Loucy (cell line): ENCODE results near the gene CAP2.
A peak's percentile ranks its signal among the peaks of the same experiment; 100 is the strongest.
"Not testable (repeated sequence)": the region's sequence is repeated elsewhere in the genome, so short reads cannot be mapped to it uniquely, and the experiment has no call there.

Experiments used
- H2AFZ ChIP-seq: fragments of 200-600 bp; sonication (generic); 2 replicates; pipeline ENCODE4 v1.6.0; 2016; ENCODE audit warnings: antibody characterized with exemption, mild to moderate bottlenecking, low read length, moderate library complexity
- H3F3A ChIP-seq: fragments of 200-600 bp; 2 replicates; pipeline ENCODE4 v1.6.0; 2016; ENCODE audit warnings: antibody characterized with exemption, low read depth, mild to moderate bottlenecking
- H3K27me3 ChIP-seq: fragments of 200-600 bp; sonication (generic); 2 replicates; pipeline ENCODE4 v1.6.1; 2014; ENCODE audit warnings: low read length, mild to moderate bottlenecking; ENCODE audit not compliant: insufficient read depth, poor library complexity, severe bottlenecking
- H3K36me3 ChIP-seq: fragments of 200-600 bp; sonication (generic); 2 replicates; pipeline ENCODE4 v1.6.1; 2016; ENCODE audit warnings: low read length; ENCODE audit not compliant: insufficient read depth
- H3K4me1 ChIP-seq: fragments of 200-600 bp; sonication (generic); 2 replicates; pipeline ENCODE4 v1.5.1; 2014; ENCODE audit warnings: low read length, mild to moderate bottlenecking; ENCODE audit not compliant: insufficient read depth, poor library complexity, severe bottlenecking
- H3K4me2 ChIP-seq: fragments of 200-600 bp; sonication (generic); 2 replicates; pipeline ENCODE4 v1.6.0; 2014; ENCODE audit warnings: antibody characterized with exemption, low read length, low read depth, mild to moderate bottlenecking; ENCODE audit not compliant: poor library complexity, severe bottlenecking
- H3K4me3 ChIP-seq: fragments of 200-600 bp; sonication (generic); 2 replicates; pipeline ENCODE4 v1.5.1; 2014; ENCODE audit warnings: low read length, mild to moderate bottlenecking, mixed read lengths; ENCODE audit not compliant: poor library complexity, severe bottlenecking
- H3K79me2 ChIP-seq: fragments of 200-600 bp; sonication (generic); 2 replicates; pipeline ENCODE4 v1.6.1; 2014; ENCODE audit warnings: low read length; ENCODE audit not compliant: insufficient read depth
- H3K9ac ChIP-seq: fragments of 200-600 bp; sonication (generic); 2 replicates; pipeline ENCODE4 v1.6.0; 2014; ENCODE audit warnings: mild to moderate bottlenecking, low read depth, low read length, moderate library complexity; ENCODE audit not compliant: poor library complexity, severe bottlenecking
- H3K9me2 ChIP-seq: fragments of 200-600 bp; sonication (generic); replicated peaks from 2 replicates; pipeline ENCODE4 v1.6.1; 2016; ENCODE audit warnings: low read depth, low read length, mixed read lengths
- H3K9me3 ChIP-seq: fragments of 200-600 bp; sonication (generic); 2 replicates; pipeline ENCODE4 v1.6.1; 2014; ENCODE audit warnings: mild to moderate bottlenecking, antibody characterized with exemption, low read length, low read depth; ENCODE audit not compliant: insufficient read depth
- H4K20me1 ChIP-seq: fragments of 200-600 bp; sonication (generic); 2 replicates; pipeline ENCODE4 v1.6.0; 2014; ENCODE audit warnings: antibody characterized with exemption, low read length, mild to moderate bottlenecking; ENCODE audit not compliant: insufficient read depth, poor library complexity, severe bottlenecking
- CTCF ChIP-seq: fragments of 200-600 bp; sonication (generic); conservative IDR thresholded peaks from 2 replicates; pipeline ENCODE4 v1.5.1; 2014; ENCODE audit warnings: mild to moderate bottlenecking, antibody characterized with exemption, low read length
- EZH2phosphoT487 ChIP-seq: fragments of 200-600 bp; IDR thresholded peaks from 2 replicates; pipeline ENCODE4 v1.6.1; 2018; ENCODE audit warnings: antibody characterized with exemption, mild to moderate bottlenecking, moderate library complexity, borderline replicate concordance

Gene CAP2

GRCh38 chr6:17427062-17427461 lies 33.7 kb downstream of the CAP2 start:
- H4K20me1 ChIP-seq, result no peaks in the 10 kb centered on the region
- H3K79me2 ChIP-seq, result no peaks in the 10 kb centered on the region
- no peaks in the 10 kb centered on the region for H3K27me3 ChIP-seq
- H3K36me3 ChIP-seq, result no peaks in the 10 kb centered on the region
- H3K4me2 ChIP-seq, result no peak overlapping the region
- no peak overlapping the region for H3K9ac ChIP-seq
- H3K4me1 ChIP-seq, result no peaks in the 10 kb centered on the region
- no peaks in the 10 kb centered on the region for H3F3A ChIP-seq
- TF ChIP-seq EZH2phosphoT487, result no peak
- no peak for TF ChIP-seq CTCF
- H2AFZ ChIP-seq, result no peak overlapping the region
- no peak overlapping the region for H3K4me3 ChIP-seq
- H3K9me3 ChIP-seq, result no peaks in the 10 kb centered on the region
- no peaks in the 10 kb centered on the region for H3K9me2 ChIP-seq

DNA sequence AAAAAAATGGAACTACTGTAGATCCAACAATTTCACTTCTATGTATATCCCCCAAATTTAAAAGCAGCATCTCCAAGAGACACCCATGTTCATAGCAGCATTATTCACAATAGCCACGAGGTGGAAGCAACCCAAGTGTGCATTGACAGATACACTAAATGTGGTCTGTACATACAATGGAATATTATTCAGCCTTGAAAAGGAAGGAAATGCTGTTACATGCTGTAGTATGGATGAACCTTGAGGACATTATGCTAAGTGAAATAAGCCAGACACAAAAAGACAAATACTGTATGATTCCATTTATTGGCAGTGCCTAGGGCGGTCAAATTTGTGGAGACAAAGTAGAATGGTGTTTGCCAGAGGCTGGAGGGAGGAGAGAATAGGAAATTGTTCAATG lies 34.2 kb downstream of the CAP2 start:
- Histone ChIP-seq H3K9me3 (no peaks in the 10 kb centered on the region), H3F3A (no peaks in the 10 kb centered on the region), H4K20me1 (no peaks in the 10 kb centered on the region), H3K36me3 (no peaks in the 10 kb centered on the region), H3K79me2 (no peaks in the 10 kb centered on the region), H3K9ac (no peak overlapping the region), H3K9me2 (no peaks in the 10 kb centered on the region), H2AFZ (no peak overlapping the region), H3K4me1 (no peaks in the 10 kb centered on the region), H3K4me3 (no peak overlapping the region), H3K27me3 (no peaks in the 10 kb centered on the region), H3K4me2 (no peak overlapping the region)
- TF ChIP-seq CTCF, result 0 out of 2 replicates have a peak, but pooled peaks have one; percentile 8
- TF ChIP-seq EZH2phosphoT487, result no peak

- not testable (repeated sequence) for H3K36me3 ChIP-seq, H3K4me3 ChIP-seq, H3K27me3 ChIP-seq, H3K4me2 ChIP-seq, H3K9me3 ChIP-seq, H3F3A ChIP-seq, H3K9me2 ChIP-seq, H3K4me1 ChIP-seq, H4K20me1 ChIP-seq, H3K9ac ChIP-seq, H2AFZ ChIP-seq, H3K79me2 ChIP-seq
These were observed 35.3 kb downstream of the CAP2 start for GRCh38 chr6:17428595-17429120.

DNA sequence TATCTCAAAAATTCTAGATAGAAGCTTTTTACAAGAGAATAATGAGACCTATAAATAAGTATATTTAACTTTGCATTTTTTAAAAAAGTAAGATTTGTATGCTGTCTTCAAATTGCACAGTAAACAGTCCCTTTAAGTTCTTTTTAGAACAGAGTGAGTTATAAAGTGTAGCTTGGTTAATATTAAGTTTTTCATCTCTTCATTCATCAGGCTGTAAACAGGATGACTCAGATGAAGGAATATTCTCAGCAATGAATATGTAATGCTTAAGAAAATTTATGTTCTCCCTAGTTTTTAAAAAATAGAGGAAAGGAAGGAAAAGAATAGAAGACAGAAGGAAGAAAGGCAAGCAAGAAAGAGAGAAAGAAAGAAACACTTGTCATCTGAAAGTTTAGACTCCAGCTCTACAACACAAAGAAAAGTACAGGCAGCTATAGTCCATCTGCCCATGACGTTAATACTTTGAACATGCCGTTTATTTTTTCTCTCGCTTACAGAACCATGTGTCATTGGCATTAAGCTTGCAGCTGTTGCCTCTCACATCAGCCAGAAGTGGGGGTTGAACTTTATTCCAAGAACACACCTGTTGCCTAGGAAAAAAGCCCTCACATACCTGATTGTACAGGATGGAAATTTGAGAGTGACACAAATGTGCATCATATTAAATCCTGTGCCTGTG lies 36.1 kb downstream of the CAP2 start:
- H3K27me3 ChIP-seq, result no peaks in the 10 kb centered on the region
- no peak overlapping the region for H3K9ac ChIP-seq
- no peaks in the 10 kb centered on the region for H3K9me2 ChIP-seq
- H2AFZ ChIP-seq, result no peak overlapping the region
- no peaks in the 10 kb centered on the region for H3K9me3 ChIP-seq
- H3K4me3 ChIP-seq, result no peak overlapping the region
- no peaks in the 10 kb centered on the region for H3K4me1 ChIP-seq
- no peaks in the 10 kb centered on the region for H3K36me3 ChIP-seq
- no peaks in the 10 kb centered on the region for H4K20me1 ChIP-seq
- H3F3A ChIP-seq, result no peaks in the 10 kb centered on the region
- H3K79me2 ChIP-seq, result no peaks in the 10 kb centered on the region
- TF ChIP-seq CTCF, result no peak
- TF ChIP-seq EZH2phosphoT487, result no peak
- no peak overlapping the region for H3K4me2 ChIP-seq
